K562 (cell line): ENCODE results near the gene DPRX. TPM values are rescaled to one million over a fixed set of nuclear protein-coding genes. Genes with fewer than 3 reads are reported as not detected.

Experiments
- ATAC-seq: fragments of 200-7000 bp; cut with Tn5 transposase; 3 replicates; pipeline ENCODE4 v1.9.1; 2020; ENCODE audit warnings: moderate library complexity
- BruUV-seq: library from RNA; stranded (reverse); fragments of 400-500 nt; replicated peaks from 2 replicates; lab custom pipeline; 2021; lab: Mats Ljungman, UMichigan
- CTCF ChIA-PET: fragments of 300-600 bp; formaldehyde crosslinking; extraction: SDS; loops from one replicate; lab custom pipeline; 2021; ENCODE audit warnings: low intra/inter-chr PET ratio; lab: Yijun Ruan, JAX
- POLR2A ChIA-PET: fragments of 300-600, 350-650 bp; sonication (Branson Sonifier 250); formaldehyde crosslinking; extraction: SDS; loops from one replicate; lab custom pipeline; 2021; ENCODE audit warnings: antibody characterized with exemption, inconsistent platforms; lab: Yijun Ruan, JAX
- DNase-seq, 4 experiments: peaks; one replicate each; pipeline versions ENCODE4 v3.0.0 to v3.0.0-alpha.2; 2011 to 2018; ENCODE audit warnings: low spot score in 3 of 4, mixed read lengths in 3 of 4; ENCODE audit errors: extremely low read depth in 1 of 4
- FAIRE-seq: peaks from 2 replicates; lab custom pipeline; 2011; peaks lifted over from hg19 to GRCh38; lab: Jason Lieb, UNC
- H2AFZ ChIP-seq: 2 replicates; pipeline ENCODE4 v1.6.0; 2011; ENCODE audit warnings: low read depth, low read length, control low read depth, inconsistent platforms
- H3K27ac ChIP-seq: fragments of 200-600 bp; 3 replicates; pipeline ENCODE4 v1.8.0; 2011; ENCODE audit warnings: low read depth, mild to moderate bottlenecking, control low read depth, inconsistent platforms, low read length, moderate library complexity, mixed read lengths; ENCODE audit errors: extremely low read depth
- H3K27me3 ChIP-seq, 2 experiments: fragments of 300-600 bp in 1 of 2; 2 replicates in 1 of 2; 3 replicates in 1 of 2; pipeline versions ENCODE4 v1.6.0 to v1.8.0; 2011; ENCODE audit warnings: inconsistent platforms in 2 of 2, low read length in 2 of 2, mild to moderate bottlenecking in 1 of 2, mixed read lengths in 1 of 2, moderate library complexity in 1 of 2; ENCODE audit not compliant: control insufficient read depth in 2 of 2, insufficient read depth in 2 of 2
- H3K36me3 ChIP-seq: fragments of 300-600 bp; 3 replicates; pipeline ENCODE4 v1.8.0; 2011; ENCODE audit warnings: mild to moderate bottlenecking, low read length, inconsistent platforms; ENCODE audit not compliant: control insufficient read depth, insufficient read depth
- H3K4me1 ChIP-seq, 2 experiments: fragments of 200-600 bp in 1 of 2; replicated peaks in 1 of 2; 2 replicates in 1 of 2; 3 replicates in 1 of 2; pipeline versions ENCODE4 v1.5.1 to v1.8.0; 2011; ENCODE audit warnings: inconsistent platforms in 2 of 2, low read length in 2 of 2, mild to moderate bottlenecking in 1 of 2, mixed read lengths in 1 of 2, moderate library complexity in 1 of 2; ENCODE audit not compliant: control insufficient read depth in 2 of 2, insufficient read depth in 2 of 2
- H3K4me2 ChIP-seq: 2 replicates; pipeline ENCODE4 v1.6.1; 2011; ENCODE audit warnings: low read length, control low read depth, inconsistent platforms, mixed read lengths; ENCODE audit not compliant: insufficient read depth
- H3K4me3 ChIP-seq: fragments of 200-600 bp; sonication (generic), shearing (Covaris generic); 2 replicates; pipeline ENCODE4 v1.5.1; 2016; ENCODE audit warnings: control low read depth, inconsistent platforms
- H3K79me2 ChIP-seq: fragments of 200-600 bp; 3 replicates; pipeline ENCODE4 v1.8.0; 2011; ENCODE audit warnings: low read length, inconsistent platforms; ENCODE audit not compliant: control insufficient read depth, insufficient read depth
- H3K9ac ChIP-seq, 2 experiments: 2 replicates each; pipeline versions ENCODE4 v1.6.0 to v1.6.1; 2011; ENCODE audit warnings: low read depth in 2 of 2, low read length in 2 of 2, control low read depth in 1 of 2, inconsistent platforms in 1 of 2, mild to moderate bottlenecking in 1 of 2, mixed read lengths in 1 of 2; ENCODE audit not compliant: insufficient read depth in 1 of 2
- H3K9me1 ChIP-seq: one replicate; pipeline ENCODE4 v1.6.0; 2011; ENCODE audit warnings: inconsistent platforms, mild to moderate bottlenecking, low read length, moderate library complexity; ENCODE audit not compliant: control insufficient read depth, insufficient read depth
- H3K9me3 ChIP-seq: replicated peaks from 2 replicates; pipeline ENCODE4 v1.5.1; 2011; ENCODE audit warnings: low read depth, low read length, inconsistent platforms; ENCODE audit not compliant: control insufficient read depth, insufficient read depth
- H4K20me1 ChIP-seq: replicated peaks from 2 replicates; pipeline ENCODE4 v1.6.1; 2011; ENCODE audit warnings: low read length, inconsistent platforms, mixed read lengths; ENCODE audit not compliant: control insufficient read depth, insufficient read depth
- BRF1 ChIP-seq: IDR thresholded peaks from 3 replicates; pipeline ENCODE4 v1.6.1; 2011; ENCODE audit warnings: borderline replicate concordance, mild to moderate bottlenecking; ENCODE audit not compliant: insufficient read length; ENCODE audit errors: extremely low read depth
- CHD7 ChIP-seq: fragments of 200-600 bp; sonication (generic); IDR thresholded peaks from one replicate; pipeline ENCODE4 v1.6.1; 2012; ENCODE audit warnings: mild to moderate bottlenecking, low read depth, low read length, inconsistent platforms
- DACH1 ChIP-seq: fragments of 450-650 bp; IDR thresholded peaks from 2 replicates; pipeline ENCODE4 v1.6.1; 2018; ENCODE audit not compliant: partially characterized antibody
- EZH2 ChIP-seq: IDR thresholded peaks from 2 replicates; pipeline ENCODE4 v1.6.1; 2012; ENCODE audit warnings: low read depth, mild to moderate bottlenecking, inconsistent platforms, low read length, borderline replicate concordance
- NCOA2 ChIP-seq, 2 experiments: fragments of 450-650 bp; IDR thresholded peaks; 2 replicates each; pipeline ENCODE4 v1.6.1; 2018; ENCODE audit warnings: mild to moderate bottlenecking in 2 of 2, moderate library complexity in 1 of 2; ENCODE audit not compliant: partially characterized antibody in 2 of 2
- ZBTB34 ChIP-seq: fragments of 250-450 bp; sonication (Bioruptor Pico); IDR thresholded peaks from 2 replicates; pipeline ENCODE4 v1.8.0; 2021; ENCODE audit warnings: mild to moderate bottlenecking, moderate library complexity
- ZNF184 ChIP-seq: sonication (generic); formaldehyde crosslinking; IDR thresholded peaks from 2 replicates; pipeline ENCODE4 v1.5.0; 2020; ENCODE audit warnings: missing genetic modification reagents
- WGBS: fragments of 100-300 bp; shearing (Covaris generic); methylation state at CpG from one replicate; pipeline ENCODE4 v1.1.6; 2016; ENCODE audit warnings: low coverage, mixed read lengths; ENCODE audit not compliant: insufficient coverage; ENCODE audit errors: missing lambda C conversion rate; 5-methylcytosine and 5-hydroxymethylcytosine counted together
- in situ Hi-C: fragments of 300-500 bp; cut with MboI; formaldehyde crosslinking; loops from 4 replicates; pipeline ENCODE4 v1.15.0; 2018; ENCODE audit warnings: inconsistent platforms, mixed read lengths
- intact Hi-C: fragments of 100-400 bp; cut with micrococcal nuclease; formaldehyde crosslinking; loops from 2 replicates; pipeline ENCODE4 v1.14.2; 2022
- polyA plus RNA-seq, 8 experiments: library from polyadenylated mRNA; depleted of rRNA in 4 of 8; stranded (reverse) in 5 of 8; unstranded in 3 of 8; fragments of >200 nt; fragmentation: Nextera tagmentation in 2 of 8; fragmentation: Illumina TruSeq in 1 of 8; extraction: Ambion mirVana in 2 of 8; extraction: Trizol in 1 of 8; gene quantifications; 2 replicates each; pipeline versions ENCODE4 v1.2.1 to v1.2.3, GENCODE V29; 2011 to 2014; ENCODE audit warnings: inconsistent platforms in 1 of 8, missing spikeins in 1 of 8
- total RNA-seq, 7 experiments: library from RNA; depleted of rRNA in 6 of 7; stranded (reverse); fragments of >200 nt in 6 of 7; fragmentation: Illumina TruSeq in 2 of 7; extraction: Trizol in 2 of 7; gene quantifications; 2 replicates each; pipeline versions ENCODE4 v1.2.1 to v1.2.3, GENCODE V29; 2011 to 2021; ENCODE audit warnings: low replicate concordance in 1 of 7

The DPRX gene
- total and polyA plus RNA-seq, 9 of the 15 experiments (the other 6 are each of a cell fraction or from before 2014, with no cell fraction given), result not detected

- no peaks in the 10 kb centered on the region for H3K9me1 ChIP-seq
- no peak for DNase-seq
- H3K4me1 ChIP-seq, result no peaks in the 10 kb centered on the region
- no peak overlapping the region for H3K4me3 ChIP-seq
- intact Hi-C loops, result no loop called here
- peaks cover 3 to 7% of the 10 kb centered on the region in 2 experiments; a peak in 2 of 5 replicates for H3K27me3 ChIP-seq
- no peak overlapping the region for H3K9ac ChIP-seq
- no peak for ATAC-seq
- no peaks in the 10 kb centered on the region for H3K79me2 ChIP-seq
- no TSS peak for BruUV-seq
- CTCF ChIA-PET, result no interaction called here
- in situ Hi-C loops, result no loop called here
- no peak overlapping the region for H2AFZ ChIP-seq
- H3K9me3 ChIP-seq, result no peaks in the 10 kb centered on the region
- no peaks in the 10 kb centered on the region for H4K20me1 ChIP-seq
- FAIRE-seq, result no peak
- POLR2A ChIA-PET, result no interaction called here
- H3K4me2 ChIP-seq, result no peak overlapping the region
- H3K27ac ChIP-seq, result no peak overlapping the region
- no peaks in the 10 kb centered on the region for H3K36me3 ChIP-seq
- 0% methylated on average over 8 of the region's 8 CpGs for WGBS
- TF ChIP-seq BRF1 (no peak), ZBTB34 (CRISPR knock-in tag) (no peak), CHD7 (no peak), EZH2 (no peak), ZNF184 (CRISPR knock-in tag) (no peak), NCOA2 (IDR thresholded peaks at IDR 0.05; ENCODE audit: partially characterized antibody in 2 of 2) (no peak), DACH1 (no peak)
These were observed 9.7 kb upstream of the DPRX start for GRCh38 chr19:53621885-53622740.
